Amygdala (tissue), 56 donors: Measurements from ENCODE around the gene CPNE1.

Experiments used
- DNase-seq, 56 donors: peaks; one replicate each; lab custom pipeline; 2025; lab: John Stamatoyannopoulos, UW

CPNE1 gene

DNA sequence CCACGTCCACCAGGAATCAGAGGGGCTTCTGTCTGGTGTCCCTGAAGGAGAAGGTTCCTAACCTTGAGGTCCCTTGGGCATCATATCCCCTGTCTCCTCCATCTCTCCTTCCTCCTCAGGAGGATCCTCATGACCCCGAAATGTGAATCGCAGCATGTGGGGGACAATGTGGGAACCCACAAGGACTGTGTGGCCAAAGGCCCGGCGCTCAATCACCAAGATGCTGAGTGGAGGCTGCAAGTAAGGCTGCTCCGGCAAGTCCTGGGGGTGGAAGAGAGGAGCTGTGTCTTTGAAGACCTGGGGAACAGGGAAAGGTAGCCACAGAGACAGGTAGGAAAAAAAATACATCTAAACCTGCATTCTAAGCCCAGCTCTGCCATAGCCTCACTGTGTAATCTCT is 85.5 kb downstream of the CPNE1 start:
- no peak for DNase-seq

GRCh38 chr20:35578469-35578868 is 86.2 kb downstream of the CPNE1 start:
- DNase-seq = no peak

DNA sequence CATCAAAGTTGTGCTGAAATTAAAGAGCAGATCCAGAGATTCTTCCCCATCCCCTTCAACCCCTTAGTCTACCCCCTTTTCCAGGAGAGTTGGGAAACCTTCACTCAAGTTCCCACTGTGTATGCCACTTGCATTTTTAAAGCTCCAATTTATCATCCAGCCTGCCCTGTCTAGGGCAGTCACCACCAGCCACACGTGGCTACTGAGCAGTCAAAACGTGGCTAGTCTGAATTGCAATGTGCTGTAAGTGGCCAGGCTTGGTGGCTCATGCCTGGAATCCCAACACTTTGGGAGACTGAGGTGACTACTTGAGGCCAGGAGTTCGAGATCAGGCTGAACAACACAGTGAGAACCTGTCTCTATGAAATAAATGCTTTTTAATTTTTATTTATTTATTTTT is 87.9 kb downstream of the CPNE1 start:
- no peak for DNase-seq
